ENCODE measurements around the gene F7.

DNA sequence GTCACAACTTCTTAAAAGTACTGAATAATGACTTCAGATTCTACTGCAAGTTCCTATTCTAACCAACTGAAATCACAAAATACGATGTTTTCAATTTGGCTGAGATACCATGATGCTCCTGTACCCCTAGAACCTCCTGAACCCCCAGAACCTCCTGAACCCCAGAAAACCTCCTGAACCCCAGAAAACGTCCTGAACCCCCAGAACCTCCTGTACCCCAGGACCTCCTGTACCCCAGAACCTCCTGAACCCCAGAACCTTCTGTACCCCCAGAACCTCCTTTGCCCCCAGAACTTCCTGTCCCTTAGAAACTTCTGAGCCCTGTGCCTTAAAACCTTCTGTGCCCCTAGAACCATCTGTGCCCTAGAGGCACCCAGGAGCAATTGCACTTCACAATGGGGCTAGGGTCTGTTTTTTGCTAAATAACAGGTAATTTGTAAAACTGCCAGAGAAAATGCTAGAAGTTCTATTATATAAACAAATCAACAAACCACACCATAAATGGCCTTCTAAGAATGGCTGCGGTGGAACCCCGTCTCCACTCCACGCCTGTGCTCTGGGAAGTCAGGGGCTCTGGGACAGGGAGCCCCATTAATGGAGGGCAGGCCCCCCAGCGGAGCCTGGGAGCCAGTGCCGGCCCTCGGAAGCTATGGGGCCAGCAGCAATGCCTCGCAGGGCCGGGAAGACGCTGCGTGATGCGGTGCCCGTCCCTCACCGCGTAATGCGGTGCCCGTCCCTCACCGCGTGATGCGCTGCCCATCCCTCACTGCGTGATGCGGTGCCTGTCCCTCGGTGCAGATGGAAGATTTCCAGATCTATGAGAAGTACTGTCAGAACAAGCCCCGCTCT is 21.3 kb upstream of the F7 start:
- TF ChIP-seq, protein P1, sequence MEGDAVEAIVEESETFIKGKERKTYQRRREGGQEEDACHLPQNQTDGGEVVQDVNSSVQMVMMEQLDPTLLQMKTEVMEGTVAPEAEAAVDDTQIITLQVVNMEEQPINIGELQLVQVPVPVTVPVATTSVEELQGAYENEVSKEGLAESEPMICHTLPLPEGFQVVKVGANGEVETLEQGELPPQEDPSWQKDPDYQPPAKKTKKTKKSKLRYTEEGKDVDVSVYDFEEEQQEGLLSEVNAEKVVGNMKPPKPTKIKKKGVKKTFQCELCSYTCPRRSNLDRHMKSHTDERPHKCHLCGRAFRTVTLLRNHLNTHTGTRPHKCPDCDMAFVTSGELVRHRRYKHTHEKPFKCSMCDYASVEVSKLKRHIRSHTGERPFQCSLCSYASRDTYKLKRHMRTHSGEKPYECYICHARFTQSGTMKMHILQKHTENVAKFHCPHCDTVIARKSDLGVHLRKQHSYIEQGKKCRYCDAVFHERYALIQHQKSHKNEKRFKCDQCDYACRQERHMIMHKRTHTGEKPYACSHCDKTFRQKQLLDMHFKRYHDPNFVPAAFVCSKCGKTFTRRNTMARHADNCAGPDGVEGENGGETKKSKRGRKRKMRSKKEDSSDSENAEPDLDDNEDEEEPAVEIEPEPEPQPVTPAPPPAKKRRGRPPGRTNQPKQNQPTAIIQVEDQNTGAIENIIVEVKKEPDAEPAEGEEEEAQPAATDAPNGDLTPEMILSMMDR (IDR thresholded peaks at IDR 0.05) = no peak
- TF ChIP-seq POLR2A (IDR thresholded peaks at IDR 0.05) = no peak

Data from body of pancreas (tissue), 4 donors.